OCI-LY7 (cell line): ENCODE measurements around the gene STATH.
"Not testable (repeated sequence)": the region's sequence is repeated elsewhere in the genome, so short reads cannot be mapped to it uniquely, and the experiment has no call there.

Experiments
- EZH2phosphoT487 ChIP-seq: fragments of 200-600 bp; sonication (generic); IDR thresholded peaks from 2 replicates; pipeline ENCODE4 v1.6.1; 2018; ENCODE audit warnings: low read depth, borderline replicate concordance, mild to moderate bottlenecking, mixed run types, antibody characterized with exemption, low read length, moderate library complexity, mixed read lengths
- TF ChIP-seq, protein P1 (sequence below): fragments of 200-600 bp; sonication (generic); conservative IDR thresholded peaks from 2 replicates; pipeline ENCODE4 v1.5.1; 2014; ENCODE audit warnings: mild to moderate bottlenecking, antibody characterized with exemption, low read length, moderate library complexity, mixed read lengths

DNA sequence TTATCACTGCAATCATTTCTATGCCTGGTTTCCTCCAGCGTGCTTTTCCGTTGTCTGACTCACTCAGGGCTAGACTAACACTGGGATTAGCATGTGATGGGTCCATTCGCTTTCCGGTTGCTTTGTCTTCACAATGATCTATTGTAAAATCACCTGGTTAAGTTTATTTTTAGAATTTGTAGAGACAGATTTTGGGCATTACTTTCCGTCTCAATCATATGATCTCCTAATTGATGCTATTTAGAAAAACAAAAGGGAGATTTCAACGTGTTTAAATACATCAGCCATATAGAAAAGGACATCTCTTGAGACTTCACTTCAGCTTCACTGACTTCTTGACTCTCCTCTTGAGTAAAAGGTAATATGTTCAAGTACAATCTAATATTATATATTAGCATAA lies 54.4 kb downstream of the STATH start, which contains the start of gene HTN1:
- TF ChIP-seq, protein P1, sequence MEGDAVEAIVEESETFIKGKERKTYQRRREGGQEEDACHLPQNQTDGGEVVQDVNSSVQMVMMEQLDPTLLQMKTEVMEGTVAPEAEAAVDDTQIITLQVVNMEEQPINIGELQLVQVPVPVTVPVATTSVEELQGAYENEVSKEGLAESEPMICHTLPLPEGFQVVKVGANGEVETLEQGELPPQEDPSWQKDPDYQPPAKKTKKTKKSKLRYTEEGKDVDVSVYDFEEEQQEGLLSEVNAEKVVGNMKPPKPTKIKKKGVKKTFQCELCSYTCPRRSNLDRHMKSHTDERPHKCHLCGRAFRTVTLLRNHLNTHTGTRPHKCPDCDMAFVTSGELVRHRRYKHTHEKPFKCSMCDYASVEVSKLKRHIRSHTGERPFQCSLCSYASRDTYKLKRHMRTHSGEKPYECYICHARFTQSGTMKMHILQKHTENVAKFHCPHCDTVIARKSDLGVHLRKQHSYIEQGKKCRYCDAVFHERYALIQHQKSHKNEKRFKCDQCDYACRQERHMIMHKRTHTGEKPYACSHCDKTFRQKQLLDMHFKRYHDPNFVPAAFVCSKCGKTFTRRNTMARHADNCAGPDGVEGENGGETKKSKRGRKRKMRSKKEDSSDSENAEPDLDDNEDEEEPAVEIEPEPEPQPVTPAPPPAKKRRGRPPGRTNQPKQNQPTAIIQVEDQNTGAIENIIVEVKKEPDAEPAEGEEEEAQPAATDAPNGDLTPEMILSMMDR: not testable (repeated sequence)
- TF ChIP-seq EZH2phosphoT487: not testable (repeated sequence)
